ENCODE results near the gene RCVRN.

GRCh38 chr17:9883451-9883850 lies 21.6 kb downstream of the RCVRN start:
- TF ChIP-seq CTCF (IDR thresholded peaks at IDR 0.05) = no peak
- no peak for TF ChIP-seq POLR2A (IDR thresholded peaks at IDR 0.05)

Measured in adrenal gland (tissue), 5 donors.